GM19238 (cell line): Measurements from ENCODE around the gene CUX1.
"Not testable (repeated sequence)": the region's sequence is repeated elsewhere in the genome, so short reads cannot be mapped to it uniquely, and the experiment has no call there.

ENCODE experiments used
- DNase-seq: peaks from one replicate; pipeline ENCODE4 v3.0.0; 2011; ENCODE audit warnings: low spot score; ENCODE audit not compliant: insufficient read length

CUX1 gene

GRCh38 chr7:101823096-101823495 is 5.7 kb downstream of the CUX1 start:
- no peak for DNase-seq

DNA sequence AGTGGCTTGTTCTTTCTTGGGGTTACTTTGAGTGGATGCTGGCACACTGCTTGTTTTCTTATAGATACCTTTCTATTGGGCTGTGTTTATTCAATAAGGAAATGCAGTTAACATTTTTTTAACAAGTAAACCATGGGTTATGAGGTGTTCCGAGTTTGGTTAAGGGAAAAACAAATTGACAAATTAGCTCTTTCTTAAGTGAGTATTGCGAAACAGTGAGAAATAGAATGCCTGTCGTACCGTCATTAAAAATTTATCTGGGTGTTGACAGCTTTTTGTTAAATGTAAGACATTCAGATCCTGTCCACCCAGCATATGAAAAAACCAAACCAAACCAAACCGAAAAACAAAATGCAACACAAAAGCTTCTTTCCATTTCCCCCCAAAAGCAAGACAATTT is 6.2 kb downstream of the CUX1 start:
- no peak for DNase-seq

GRCh38 chr7:101824440-101824839 is 7.0 kb downstream of the CUX1 start:
- DNase-seq, result no peak

- DNase-seq, result no peak
Observed at GRCh38 chr7:101826081-101826835, 8.8 kb downstream of the CUX1 start.

GRCh38 chr7:101828301-101829020 is 11.0 kb downstream of the CUX1 start:
- no peak for DNase-seq

DNA sequence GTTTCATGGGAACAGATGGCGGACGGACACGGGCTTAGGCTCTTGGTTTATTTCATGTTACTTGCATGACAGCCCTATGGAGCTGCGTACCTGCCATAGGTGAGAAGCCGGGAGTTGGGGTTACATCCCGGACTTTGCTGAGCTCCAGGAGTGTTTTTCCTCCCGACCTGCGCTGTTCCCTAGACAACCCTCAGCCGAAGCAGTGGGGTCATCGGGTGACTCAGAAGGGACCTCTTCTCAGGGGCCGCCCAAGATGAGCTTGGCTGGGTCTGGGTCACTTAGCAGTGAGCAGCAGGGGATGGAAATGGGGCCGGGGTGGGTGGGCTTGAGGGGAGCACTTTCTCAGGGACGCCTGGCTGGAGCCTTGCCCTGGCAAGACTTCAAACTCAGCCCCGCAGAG is 11.9 kb downstream of the CUX1 start:
- DNase-seq, result no peak

DNA sequence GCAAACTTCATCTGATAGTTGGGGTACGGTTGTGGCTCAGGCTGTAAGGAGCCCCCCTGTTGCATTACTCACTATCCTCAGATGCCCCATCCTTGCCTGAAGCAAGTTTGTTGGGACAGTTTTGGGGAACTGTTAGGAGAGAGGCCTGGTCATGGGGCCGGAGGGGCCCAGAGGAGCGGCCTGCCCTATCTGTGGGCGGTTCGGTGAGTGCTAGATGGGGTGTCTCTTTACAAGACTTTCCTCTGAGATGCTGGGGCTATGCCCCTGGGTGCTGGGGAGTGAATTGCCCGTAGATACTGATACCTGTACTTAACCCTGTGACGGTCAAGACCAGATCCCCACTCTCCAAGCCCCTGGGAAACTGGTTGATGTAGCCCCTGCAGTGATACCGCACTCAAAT is 12.4 kb downstream of the CUX1 start:
- DNase-seq, result no peak

DNA sequence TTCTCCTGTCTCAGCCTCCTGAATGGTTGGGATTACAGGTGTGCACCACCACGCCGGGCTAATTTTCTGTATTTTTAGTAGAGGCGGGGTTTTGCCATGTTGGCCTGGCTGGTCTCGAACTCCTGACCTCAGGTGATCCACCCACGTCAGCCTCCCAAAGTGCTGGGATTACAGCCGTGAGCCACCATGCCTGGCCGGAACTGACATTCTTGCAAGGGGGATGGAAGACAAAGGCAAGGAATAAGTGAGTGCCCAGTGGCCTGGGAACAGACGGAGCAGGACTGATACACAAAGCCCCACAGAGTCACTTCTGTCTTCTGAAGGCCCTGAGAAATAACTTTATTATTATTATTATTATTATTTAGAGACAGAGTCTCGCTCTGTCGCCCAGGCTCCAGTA is 14.0 kb downstream of the CUX1 start:
- DNase-seq, result not testable (repeated sequence)

DNA sequence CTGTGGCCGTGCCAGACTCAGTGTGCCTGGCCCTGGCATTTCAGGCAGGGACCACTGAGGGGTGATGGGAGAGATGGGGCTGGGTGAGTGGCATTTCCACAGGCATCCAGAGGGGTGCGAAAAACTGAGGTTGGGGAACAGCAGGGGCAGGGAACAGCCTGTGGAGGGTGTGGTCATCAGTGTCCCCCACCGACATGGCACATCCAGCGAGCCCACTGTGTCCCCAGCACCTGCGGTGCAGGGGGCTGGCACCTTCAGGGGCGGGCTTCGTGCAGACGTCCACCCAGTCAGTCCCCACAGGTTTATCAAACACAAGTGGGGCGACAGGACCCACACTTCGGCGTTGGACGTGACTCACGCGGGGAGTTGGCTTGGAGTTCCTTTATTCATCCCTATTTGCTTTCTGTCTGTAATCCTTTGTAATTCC is 14.8 kb downstream of the CUX1 start:
- DNase-seq, result no peak

- no peak for DNase-seq
Observed at GRCh38 chr7:101832685-101833375, 15.4 kb downstream of the CUX1 start.

DNA sequence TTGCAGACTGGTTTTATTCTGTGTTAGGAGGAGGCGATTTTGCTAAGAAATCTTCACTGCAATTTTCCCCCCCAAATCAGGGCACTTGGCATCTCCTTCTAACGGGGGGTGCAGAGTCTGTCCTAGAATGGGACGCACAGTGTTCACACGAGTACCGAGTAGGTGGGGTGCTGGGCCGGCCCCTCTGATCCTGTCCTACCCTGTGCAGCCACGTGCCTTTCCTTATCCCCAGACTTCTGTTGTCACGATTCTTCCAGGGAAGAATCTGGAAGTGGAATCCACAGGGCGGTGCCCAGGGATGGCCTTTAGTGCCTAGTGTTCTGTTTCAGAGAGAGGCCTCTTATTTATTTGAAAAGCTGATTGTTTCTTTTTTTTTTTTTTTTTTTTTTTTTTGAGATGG is 16.4 kb downstream of the CUX1 start:
- DNase-seq, result no peak

GRCh38 chr7:101835136-101835535 is 17.7 kb downstream of the CUX1 start:
- DNase-seq, result no peak

- not testable (repeated sequence) for DNase-seq
Observed at GRCh38 chr7:101837433-101837832, 20.0 kb downstream of the CUX1 start.

GRCh38 chr7:101838837-101839483 is 21.5 kb downstream of the CUX1 start:
- no peak for DNase-seq

GRCh38 chr7:101841328-101841727 is 23.9 kb downstream of the CUX1 start:
- no peak for DNase-seq

GRCh38 chr7:101843293-101844271 is 26.2 kb downstream of the CUX1 start:
- no peak for DNase-seq

GRCh38 chr7:101845974-101846373 is 28.5 kb downstream of the CUX1 start:
- DNase-seq, result no peak

DNA sequence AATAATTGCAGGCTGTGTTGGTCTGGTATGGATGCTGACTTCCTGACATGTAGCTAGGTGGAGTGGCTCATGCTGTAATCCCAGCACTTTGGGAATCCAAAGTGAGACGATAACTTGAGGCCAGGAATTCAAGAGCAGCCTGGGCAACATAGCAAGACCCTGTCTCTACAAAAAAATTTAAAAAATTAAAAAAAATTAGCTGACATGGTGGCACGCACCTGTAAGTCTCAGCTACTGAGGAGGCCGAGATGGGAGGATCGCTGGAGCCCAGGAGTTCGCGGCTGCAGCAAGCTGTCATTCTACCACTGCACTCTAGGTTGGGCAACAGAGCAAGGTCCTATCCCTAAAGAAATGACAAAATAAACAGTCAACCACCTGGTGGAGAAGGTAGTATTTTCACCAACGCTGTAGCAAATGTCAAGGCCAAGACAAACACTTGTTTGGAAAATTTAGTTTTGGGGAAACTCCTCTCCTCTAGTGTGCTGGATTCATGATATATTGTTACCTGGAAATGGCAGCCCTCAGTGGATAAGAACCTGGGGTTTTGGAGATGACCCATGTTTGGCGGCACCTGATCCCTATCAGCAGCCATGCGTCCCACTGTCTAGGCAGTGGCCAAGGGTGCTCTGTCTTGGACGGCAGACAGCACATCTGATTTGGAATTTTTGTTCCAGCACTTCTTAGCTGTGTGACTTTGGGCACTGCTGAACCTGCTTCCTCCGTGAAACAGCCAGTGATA is 29.5 kb downstream of the CUX1 start:
- DNase-seq, result no peak

DNA sequence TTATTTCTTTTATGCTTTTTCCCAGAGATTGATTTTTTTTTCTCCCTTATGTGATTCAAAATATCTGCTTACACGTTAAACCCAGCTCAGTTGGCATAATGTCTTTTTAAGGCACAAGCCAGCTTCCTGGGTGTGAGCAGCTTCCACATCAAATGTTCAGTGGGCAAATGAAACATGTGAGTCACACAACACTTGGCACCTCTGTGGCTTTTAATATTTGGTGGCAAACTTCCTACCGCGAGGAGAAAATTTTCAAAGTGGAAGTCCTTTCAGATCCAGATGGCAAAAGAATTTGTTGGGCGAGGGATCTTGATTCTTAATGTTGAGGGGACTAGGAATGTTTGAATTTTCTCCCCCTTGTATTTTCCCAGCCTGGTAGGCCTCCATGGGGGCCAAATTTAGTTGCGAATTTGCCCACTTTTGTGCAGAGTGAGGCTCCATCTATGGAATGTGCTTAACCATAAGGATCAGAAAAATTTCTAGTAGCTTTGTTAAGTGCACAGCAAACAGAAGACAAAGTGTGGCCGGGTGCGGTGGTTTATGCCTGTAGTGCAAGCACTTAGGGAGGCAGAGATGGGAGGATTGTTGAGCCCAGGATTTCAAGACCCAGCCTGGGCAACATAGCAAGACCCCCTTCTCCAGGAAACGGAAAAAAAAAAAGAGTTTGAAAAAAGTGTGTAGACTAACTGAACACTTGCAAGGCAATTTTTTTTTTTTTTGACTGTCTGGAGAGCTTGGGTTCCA is 31.0 kb downstream of the CUX1 start:
- DNase-seq, result no peak
